GM12891 (cell line): ENCODE data around the gene BCL6B.

Experiments
- PAX5 ChIP-seq: IDR thresholded peaks from 2 replicates; pipeline ENCODE4 v1.6.1; 2011; ENCODE audit warnings: low read length, moderate library complexity, mild to moderate bottlenecking; ENCODE audit not compliant: insufficient read depth, severe bottlenecking
- POLR2A ChIP-seq: IDR thresholded peaks from 2 replicates; pipeline ENCODE4 v1.6.1; 2011; ENCODE audit warnings: low read depth, low read length, control low read depth
- POLR2AphosphoS5 ChIP-seq: IDR thresholded peaks from 2 replicates; pipeline ENCODE4 v1.6.1; 2011; ENCODE audit warnings: low read depth, low read length, control low read depth
- POU2F2 ChIP-seq: IDR thresholded peaks from 2 replicates; pipeline ENCODE4 v1.6.1; 2011; ENCODE audit warnings: low read depth, mild to moderate bottlenecking, control low read depth, low read length, moderate library complexity
- SPI1 ChIP-seq: IDR thresholded peaks from 2 replicates; pipeline ENCODE4 v1.6.1; 2011; ENCODE audit warnings: low read depth, low read length, control low read depth
- TAF1 ChIP-seq: IDR thresholded peaks from 2 replicates; pipeline ENCODE4 v1.6.1; 2011; ENCODE audit warnings: low read depth, low read length, control low read depth

GRCh38 chr17:7021993-7022778 lies 664 bp upstream of the BCL6B start:
- TF ChIP-seq TAF1 (0 out of 2 replicates have a peak, but pooled peaks have one; percentile 52), POLR2A (0 out of 2 replicates have a peak, but pooled peaks have one; percentile 21), POLR2AphosphoS5 (no peak), POU2F2 (no peak; the same call in 1 of the 2 replicates), SPI1 (no peak), PAX5 (peak; percentile 25)
